Adrenal gland (tissue), 5 donors: ENCODE data around the gene NKX6-2.

Experiments used
- CTCF ChIP-seq, 6 experiments: fragments of 450-650 bp in 4 of 6; fragments of 200-600 bp in 2 of 6; sonication (generic) in 1 of 6; IDR thresholded peaks; 1 replicate in 5 of 6; 2 replicates in 1 of 6; pipeline versions ENCODE4 v1.5.1 to v1.8.0; 2016 to 2021; ENCODE audit warnings: antibody characterized with exemption in 6 of 6, mild to moderate bottlenecking in 2 of 6, moderate library complexity in 1 of 6
- POLR2A ChIP-seq, 2 donors: fragments of 450-650 bp; IDR thresholded peaks; one replicate each; pipeline ENCODE4 v1.6.1; 2017; ENCODE audit warnings: antibody characterized with exemption in 2 of 2, mild to moderate bottlenecking in 2 of 2, moderate library complexity in 1 of 2
- donor health status: DM: no; HTN: no; CAD: no.

GRCh38 chr10:132792796-132793195 lies 6.8 kb upstream of the NKX6-2 start:
- TF ChIP-seq CTCF (IDR thresholded peaks at IDR 0.05) (no peak), POLR2A (IDR thresholded peaks at IDR 0.05) (no peak)
